Stimulated activated CD8-positive, alpha-beta memory T cell treated with anti-CD3 and anti-CD28 coated beads, Interleukin-4, amount 100 ng/mL, for 24 hours (primary cell): Measurements from ENCODE around the gene ARAP3.
A peak's percentile ranks its signal among the peaks of the same experiment; 100 is the strongest.
"Not testable (repeated sequence)": the region's sequence is repeated elsewhere in the genome, so short reads cannot be mapped to it uniquely, and the experiment has no call there.

Experiments
- DNase-seq: peaks from one replicate; pipeline ENCODE4 v3.0.0-alpha.2; 2020; ENCODE audit warnings: low read depth

The ARAP3 gene

GRCh38 chr5:141681695-141682641 lies at the start of gene ARAP3:
Gene ARAP3, minus strand, starts transcription at chr5:141682230. Its CDS starts 1,744 bp downstream, at chr5:141680486.
- DNase-seq = peak; percentile 40

GRCh38 chr5:141729387-141730006 lies 47.5 kb upstream of the ARAP3 start:
- no peak for DNase-seq

GRCh38 chr5:141725891-141726290 lies 43.9 kb upstream of the ARAP3 start:
- DNase-seq = no peak

GRCh38 chr5:141725174-141725573 lies 43.1 kb upstream of the ARAP3 start:
- DNase-seq = not testable (repeated sequence)

GRCh38 chr5:141722266-141722665 lies 40.2 kb upstream of the ARAP3 start:
- DNase-seq = no peak

- no peak for DNase-seq
These were observed 35.0 kb upstream of the ARAP3 start for GRCh38 chr5:141717043-141717442.

GRCh38 chr5:141716468-141716867 lies 34.4 kb upstream of the ARAP3 start:
- DNase-seq = no peak

GRCh38 chr5:141716009-141716408 lies 34.0 kb upstream of the ARAP3 start:
- DNase-seq = no peak

- DNase-seq = no peak
These were observed 33.4 kb upstream of the ARAP3 start for GRCh38 chr5:141715346-141715905.

GRCh38 chr5:141714542-141715310 lies 32.7 kb upstream of the ARAP3 start:
- no peak for DNase-seq

- DNase-seq = no peak
These were observed 31.7 kb upstream of the ARAP3 start for GRCh38 chr5:141713616-141714309.

- DNase-seq = no peak
These were observed 29.7 kb upstream of the ARAP3 start for GRCh38 chr5:141711687-141712086.

- DNase-seq = no peak
These were observed 27.8 kb upstream of the ARAP3 start for GRCh38 chr5:141709699-141710267.

GRCh38 chr5:141708016-141708415 lies 26.0 kb upstream of the ARAP3 start:
- DNase-seq = no peak

GRCh38 chr5:141707510-141707909 lies 25.5 kb upstream of the ARAP3 start:
- DNase-seq = no peak

- DNase-seq = no peak
These were observed 24.1 kb upstream of the ARAP3 start for GRCh38 chr5:141706121-141706520.

GRCh38 chr5:141705469-141705868 lies 23.4 kb upstream of the ARAP3 start:
- no peak for DNase-seq

GRCh38 chr5:141704782-141705297 lies 22.8 kb upstream of the ARAP3 start:
- DNase-seq = no peak

GRCh38 chr5:141703133-141703561 lies 21.1 kb upstream of the ARAP3 start:
- DNase-seq = no peak

- no peak for DNase-seq
These were observed 19.5 kb upstream of the ARAP3 start for GRCh38 chr5:141701360-141702119.
